Hepatocyte (in vitro differentiated cells): ENCODE data around the gene ACTR8. TPM values are rescaled to one million over a fixed set of nuclear protein-coding genes. Genes with fewer than 3 reads are reported as not detected.

ENCODE experiments used
- DNase-seq: peaks from one replicate; pipeline ENCODE4 v3.0.0-alpha.2; 2016; ENCODE audit warnings: low spot score
- H2AFZ ChIP-seq: fragments of 200-600 bp; sonication (generic); 2 replicates; pipeline ENCODE4 v1.6.0; 2016; ENCODE audit warnings: antibody characterized with exemption, mild to moderate bottlenecking
- H3K27ac ChIP-seq: fragments of 200-600 bp; sonication (generic); 2 replicates; pipeline ENCODE4 v1.5.1; 2016; ENCODE audit warnings: mild to moderate bottlenecking
- H3K27me3 ChIP-seq: fragments of 200-600 bp; sonication (generic); 2 replicates; pipeline ENCODE4 v1.6.1; 2016
- H3K36me3 ChIP-seq: fragments of 200-600 bp; sonication (generic); replicated peaks from 2 replicates; pipeline ENCODE4 v1.5.1; 2016; ENCODE audit warnings: low read depth; ENCODE audit not compliant: insufficient read depth
- H3K4me1 ChIP-seq: fragments of 200-600 bp; sonication (generic); 2 replicates; pipeline ENCODE4 v1.5.1; 2016; ENCODE audit warnings: mild to moderate bottlenecking, moderate library complexity; ENCODE audit not compliant: insufficient read depth
- H3K4me2 ChIP-seq: fragments of 200-600 bp; sonication (generic); 2 replicates; pipeline ENCODE4 v1.6.0; 2016
- H3K4me3 ChIP-seq: fragments of 200-600 bp; sonication (generic); 2 replicates; pipeline ENCODE4 v1.5.1; 2016; ENCODE audit warnings: mild to moderate bottlenecking
- H3K79me2 ChIP-seq: fragments of 200-600 bp; sonication (generic); 2 replicates; pipeline ENCODE4 v1.6.0; 2017; ENCODE audit warnings: mild to moderate bottlenecking
- H3K9me2 ChIP-seq: fragments of 200-600 bp; sonication (generic); replicated peaks from 2 replicates; pipeline ENCODE4 v1.6.0; 2017; ENCODE audit warnings: mild to moderate bottlenecking; ENCODE audit not compliant: insufficient read depth
- H3K9me3 ChIP-seq: fragments of 200-600 bp; sonication (generic); 2 replicates; pipeline ENCODE4 v1.5.1; 2016; ENCODE audit warnings: low read depth, mild to moderate bottlenecking
- H4K20me1 ChIP-seq: fragments of 200-600 bp; sonication (generic); 2 replicates; pipeline ENCODE4 v1.6.0; 2016; ENCODE audit warnings: mild to moderate bottlenecking; ENCODE audit not compliant: insufficient read depth, poor library complexity, severe bottlenecking
- CTCF ChIP-seq: fragments of 200-600 bp; sonication (generic); IDR thresholded peaks from 2 replicates; pipeline ENCODE4 v1.5.1; 2016; ENCODE audit warnings: antibody characterized with exemption, mild to moderate bottlenecking; ENCODE audit not compliant: poor library complexity
- EZH2 ChIP-seq: fragments of 200-600 bp; sonication (generic); IDR thresholded peaks from 2 replicates; pipeline ENCODE4 v1.6.1; 2016; ENCODE audit warnings: antibody characterized with exemption, mild to moderate bottlenecking, borderline replicate concordance
- EZH2phosphoT487 ChIP-seq: fragments of 200-600 bp; sonication (generic); IDR thresholded peaks from one replicate; pipeline ENCODE4 v1.6.1; 2018; ENCODE audit warnings: antibody characterized with exemption, mild to moderate bottlenecking, low read depth, moderate library complexity; ENCODE audit not compliant: unreplicated experiment, severe bottlenecking
- WGBS: methylation state at CpG from one replicate; pipeline ENCODE4 v1.1.6; 2016; ENCODE audit warnings: low lambda C conversion rate; ENCODE audit errors: missing lambda C conversion rate; 5-methylcytosine and 5-hydroxymethylcytosine counted together
- polyA plus RNA-seq: library from polyadenylated mRNA; unstranded; fragments of >200 nt; fragmentation: Nextera tagmentation; extraction: Ambion mirVana; gene quantifications from 2 replicates; pipeline ENCODE4 v1.2.1, GENCODE V29; 2016
- total RNA-seq: library from RNA; depleted of rRNA; stranded (reverse); fragments of >200 nt; gene quantifications from 2 replicates; pipeline ENCODE4 v1.2.3, GENCODE V29; 2014

The ACTR8 gene
- total and polyA plus RNA-seq, 2 experiments from 2014 or later, result 19.6 to 29.1 TPM

GRCh38 chr3:53891497-53892285, 9.7 kb upstream of the ACTR8 start, which contains the start of gene SELENOK:
Gene SELENOK (minus strand): TSS chr3:53891859.
- peak; percentile 99 for DNase-seq
- peak within 1 kb of the TSS; percentile 58 for H2AFZ ChIP-seq
- peaks cover 27% of the 10 kb centered on the region for H4K20me1 ChIP-seq
- under 1% methylated on average over 73 of the region's 73 CpGs for WGBS
- H3K4me2 ChIP-seq, result peak within 1 kb of the TSS; percentile 78
- H3K4me3 ChIP-seq, result peak within 1 kb of the TSS; percentile 47
- H3K36me3 ChIP-seq, result no peaks in the 10 kb centered on the region
- no peaks in the 10 kb centered on the region for H3K27me3 ChIP-seq
- H3K9me3 ChIP-seq, result no peaks in the 10 kb centered on the region
- peaks cover 42% of the 10 kb centered on the region for H3K79me2 ChIP-seq
- H3K4me1 ChIP-seq, result peaks cover 12% of the 10 kb centered on the region
- TF ChIP-seq EZH2 (no peak), EZH2phosphoT487 (no peak), CTCF (no peak)
- no peaks in the 10 kb centered on the region for H3K9me2 ChIP-seq
- peak within 1 kb of the TSS; percentile 97 for H3K27ac ChIP-seq

GRCh38 chr3:53890726-53891475, 8.9 kb upstream of the ACTR8 start:
- peak; percentile 82 for DNase-seq
- Histone ChIP-seq H3K4me3 (peak overlapping the region; percentile 47), H2AFZ (peak overlapping the region; percentile 21), H3K36me3 (no peaks in the 10 kb centered on the region), H3K79me2 (peaks cover 44% of the 10 kb centered on the region), H3K9me2 (no peaks in the 10 kb centered on the region), H3K27ac (peak overlapping the region; percentile 97), H3K9me3 (no peaks in the 10 kb centered on the region), H3K4me2 (peak overlapping the region; percentile 78), H4K20me1 (peaks cover 27% of the 10 kb centered on the region), H3K4me1 (peaks cover 12% of the 10 kb centered on the region), H3K27me3 (no peaks in the 10 kb centered on the region)
- TF ChIP-seq EZH2, result no peak
- TF ChIP-seq EZH2phosphoT487, result no peak
- TF ChIP-seq CTCF, result no peak
- WGBS, result 4% methylated on average over 21 of the region's 21 CpGs

DNA sequence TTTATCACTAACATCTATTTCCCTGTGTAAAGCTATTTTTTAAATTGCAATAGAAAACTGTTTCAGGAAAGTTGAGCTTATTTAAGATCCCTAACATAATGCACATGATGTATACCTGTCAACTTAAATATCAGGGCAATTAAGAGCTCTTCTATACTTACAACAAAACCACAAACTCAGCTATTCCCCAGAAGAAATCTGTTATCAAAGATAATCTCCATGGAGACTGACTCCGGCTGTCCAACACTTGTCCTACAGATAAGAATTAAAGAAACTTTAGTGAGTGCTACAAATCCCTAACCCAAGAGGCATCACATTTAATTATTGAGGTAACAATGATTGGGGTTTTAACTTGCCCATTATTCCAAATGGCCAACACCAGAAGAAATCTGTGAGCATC, 6.3 kb upstream of the ACTR8 start:
- 69% methylated on average over 1 of the region's 1 CpG for whole genome bisulfite sequencing
- Histone ChIP-seq H3K4me2 (no peak overlapping the region), H2AFZ (no peak overlapping the region), H3K4me1 (peaks cover 12% of the 10 kb centered on the region), H3K9me3 (no peaks in the 10 kb centered on the region), H3K27ac (no peak overlapping the region), H3K79me2 (peaks cover 44% of the 10 kb centered on the region), H3K4me3 (no peak overlapping the region), H3K36me3 (no peaks in the 10 kb centered on the region), H3K9me2 (no peaks in the 10 kb centered on the region), H4K20me1 (peaks cover 27% of the 10 kb centered on the region), H3K27me3 (no peaks in the 10 kb centered on the region)
- TF ChIP-seq CTCF (no peak), EZH2phosphoT487 (no peak), EZH2 (no peak)
- DNase-seq, result no peak
